GM21381 (cell line): ENCODE data around the gene E2F4.

Experiments used
- ATAC-seq: cut with Tn5 transposase; IDR thresholded peaks from one replicate; pipeline ENCODE4 v1.9.1; 2021; ENCODE audit warnings: mild to moderate bottlenecking, moderate library complexity; ENCODE audit not compliant: unreplicated experiment

E2F4 gene

GRCh38 chr16:67190041-67190440, 1.9 kb upstream of the E2F4 start, which contains the start of gene EXOC3L1:
TSS of gene EXOC3L1 (minus strand) at chr16:67190136. CDS start at chr16:67189676, 460 bp downstream.
- no peak for ATAC-seq

DNA sequence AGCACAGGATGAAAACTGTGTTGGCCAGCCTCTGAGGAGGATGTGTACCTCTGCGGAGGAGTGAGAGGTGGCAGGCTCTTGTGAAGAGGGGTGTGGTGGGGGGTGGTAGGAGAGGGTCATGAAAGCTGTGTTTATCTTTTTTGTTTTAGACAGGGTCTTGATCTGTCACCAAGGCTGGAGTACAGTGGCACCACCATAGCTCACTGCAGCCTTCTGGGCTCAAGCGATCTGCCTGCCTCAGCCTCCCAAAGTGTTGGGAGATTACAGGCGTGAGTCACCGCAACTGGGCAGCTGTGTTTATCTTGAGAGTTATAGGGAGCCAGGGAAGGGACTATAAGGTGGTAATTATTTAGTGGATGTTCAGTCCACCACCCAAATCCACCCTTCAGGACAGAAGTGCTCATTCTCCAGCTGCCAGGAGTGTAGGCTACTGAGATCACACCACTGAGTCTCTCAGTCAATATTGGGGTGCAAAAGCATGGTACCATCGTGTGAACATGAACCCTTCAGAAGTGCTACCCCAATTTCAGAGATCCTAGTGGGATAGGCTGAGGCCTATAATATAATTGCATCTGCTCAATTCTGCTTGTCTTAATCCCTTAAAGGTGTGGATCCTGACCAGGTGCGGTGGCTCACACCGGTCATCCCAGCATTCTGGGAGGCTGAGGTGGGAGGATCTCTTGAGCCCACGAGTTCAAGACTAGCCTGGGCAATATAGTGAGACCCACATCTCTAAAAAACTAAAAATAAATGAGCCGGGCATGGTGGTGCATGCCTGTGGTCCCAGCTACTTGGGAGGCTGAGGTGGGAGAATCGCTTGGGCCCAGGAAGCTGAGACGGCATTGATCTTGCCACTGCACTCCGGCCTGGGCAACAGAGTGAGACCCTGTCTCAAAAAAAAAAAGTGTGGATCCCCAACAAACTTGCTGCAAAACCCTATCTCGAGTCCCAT, 1.2 kb upstream of the E2F4 start:
- ATAC-seq: no peak

- no peak for ATAC-seq
These were observed 452 bp upstream of the E2F4 start for GRCh38 chr16:67191411-67191994.

- no peak for ATAC-seq
These were observed 916 bp downstream of the E2F4 start for GRCh38 chr16:67192781-67193361.

DNA sequence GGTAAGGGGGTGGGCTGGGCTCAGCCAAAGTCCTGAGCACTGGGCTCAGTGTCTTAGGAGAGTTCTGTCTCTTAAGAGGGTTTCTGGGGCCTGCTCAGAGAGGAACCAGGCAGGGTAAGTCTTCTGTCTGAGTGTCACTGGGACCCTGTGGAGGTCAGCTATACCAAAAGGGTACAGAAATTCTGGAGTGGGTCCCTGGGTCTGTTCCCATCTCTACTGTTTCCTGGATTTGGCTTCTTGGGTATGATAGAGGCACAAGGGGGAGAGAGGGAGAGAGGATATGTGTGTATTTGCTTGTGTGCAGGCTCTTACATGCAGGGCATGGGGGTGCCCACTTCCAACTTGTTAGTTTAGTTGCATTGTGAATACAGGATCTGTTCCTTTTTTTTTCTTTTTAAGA, 1.6 kb downstream of the E2F4 start:
- no peak for ATAC-seq

DNA sequence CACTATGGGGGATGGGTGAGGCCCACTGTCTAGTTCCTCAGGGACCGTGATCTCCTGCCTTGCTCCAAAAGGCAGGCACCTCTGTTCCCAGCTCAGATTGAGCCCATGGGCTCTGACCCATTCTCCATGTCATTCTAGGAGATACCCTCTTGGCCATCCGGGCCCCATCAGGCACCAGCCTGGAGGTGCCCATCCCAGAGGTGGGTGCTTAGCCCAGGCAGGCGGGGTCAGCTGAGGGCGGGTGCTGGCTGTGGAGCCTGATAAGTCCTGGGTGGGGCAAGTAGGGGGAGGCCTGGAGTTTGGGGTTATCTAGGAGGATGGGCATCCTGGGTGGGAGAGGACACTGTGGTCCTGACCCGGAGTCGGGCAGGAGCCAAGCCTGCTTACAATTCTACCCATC, 2.3 kb downstream of the E2F4 start:
- ATAC-seq: no peak

DNA sequence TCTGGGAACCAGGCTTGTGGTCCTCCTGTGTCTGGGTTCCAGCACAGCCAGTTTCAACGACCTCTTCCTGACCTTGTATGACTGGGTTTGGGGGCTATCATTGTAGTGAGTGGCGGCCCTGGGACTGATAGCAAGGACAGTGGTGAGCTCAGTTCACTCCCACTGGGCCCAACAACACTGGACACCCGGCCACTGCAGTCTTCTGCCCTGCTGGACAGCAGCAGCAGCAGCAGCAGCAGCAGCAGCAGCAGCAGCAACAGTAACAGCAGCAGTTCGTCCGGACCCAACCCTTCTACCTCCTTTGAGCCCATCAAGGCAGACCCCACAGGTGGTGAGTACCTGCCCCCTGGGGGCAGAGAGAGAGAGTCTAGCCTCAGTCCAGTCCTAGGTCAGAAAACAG, 3.7 kb downstream of the E2F4 start:
- no peak for ATAC-seq

- ATAC-seq: no peak
These were observed 4.9 kb downstream of the E2F4 start for GRCh38 chr16:67196881-67197280.

DNA sequence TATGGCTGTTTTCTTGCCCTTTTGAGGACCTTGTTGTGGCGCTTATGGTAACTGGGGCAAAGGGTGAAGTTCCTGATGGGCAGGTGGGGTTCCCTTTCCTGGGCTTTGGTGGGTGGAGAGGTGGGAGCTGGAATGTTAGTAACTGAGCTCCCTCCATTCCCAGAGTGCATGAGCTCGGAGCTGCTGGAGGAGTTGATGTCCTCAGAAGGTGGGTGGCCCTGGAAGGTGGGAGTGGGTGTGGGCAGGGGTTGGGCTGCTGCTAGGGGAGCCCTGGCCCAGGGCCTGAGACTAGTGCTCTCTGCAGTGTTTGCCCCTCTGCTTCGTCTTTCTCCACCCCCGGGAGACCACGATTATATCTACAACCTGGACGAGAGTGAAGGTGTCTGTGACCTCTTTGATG, 5.7 kb downstream of the E2F4 start:
- ATAC-seq: no peak

DNA sequence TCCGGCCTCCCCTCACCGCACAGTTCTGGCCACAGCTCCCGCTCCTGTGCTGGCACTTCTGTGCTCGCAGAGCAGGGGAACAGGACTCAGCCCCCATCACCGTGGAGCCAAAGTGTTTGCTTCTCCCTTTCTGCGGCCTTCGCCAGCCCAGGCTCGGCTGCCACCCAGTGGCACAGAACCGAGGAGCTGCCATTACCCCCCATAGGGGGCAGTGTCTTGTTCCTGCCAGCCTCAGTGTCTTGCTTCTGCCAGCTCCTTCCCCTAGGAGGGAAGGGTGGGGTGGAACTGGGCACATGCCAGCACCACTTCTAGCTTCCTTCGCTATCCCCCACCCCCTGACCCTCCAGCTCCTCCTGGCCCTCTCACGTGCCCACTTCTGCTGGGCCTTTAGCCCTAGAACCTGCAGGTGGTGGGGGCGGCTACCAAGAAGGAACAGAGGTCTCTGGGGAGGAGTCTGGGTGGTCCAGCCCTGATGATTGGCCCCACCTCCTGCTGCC, 6.3 kb downstream of the E2F4 start:
- ATAC-seq: no peak

DNA sequence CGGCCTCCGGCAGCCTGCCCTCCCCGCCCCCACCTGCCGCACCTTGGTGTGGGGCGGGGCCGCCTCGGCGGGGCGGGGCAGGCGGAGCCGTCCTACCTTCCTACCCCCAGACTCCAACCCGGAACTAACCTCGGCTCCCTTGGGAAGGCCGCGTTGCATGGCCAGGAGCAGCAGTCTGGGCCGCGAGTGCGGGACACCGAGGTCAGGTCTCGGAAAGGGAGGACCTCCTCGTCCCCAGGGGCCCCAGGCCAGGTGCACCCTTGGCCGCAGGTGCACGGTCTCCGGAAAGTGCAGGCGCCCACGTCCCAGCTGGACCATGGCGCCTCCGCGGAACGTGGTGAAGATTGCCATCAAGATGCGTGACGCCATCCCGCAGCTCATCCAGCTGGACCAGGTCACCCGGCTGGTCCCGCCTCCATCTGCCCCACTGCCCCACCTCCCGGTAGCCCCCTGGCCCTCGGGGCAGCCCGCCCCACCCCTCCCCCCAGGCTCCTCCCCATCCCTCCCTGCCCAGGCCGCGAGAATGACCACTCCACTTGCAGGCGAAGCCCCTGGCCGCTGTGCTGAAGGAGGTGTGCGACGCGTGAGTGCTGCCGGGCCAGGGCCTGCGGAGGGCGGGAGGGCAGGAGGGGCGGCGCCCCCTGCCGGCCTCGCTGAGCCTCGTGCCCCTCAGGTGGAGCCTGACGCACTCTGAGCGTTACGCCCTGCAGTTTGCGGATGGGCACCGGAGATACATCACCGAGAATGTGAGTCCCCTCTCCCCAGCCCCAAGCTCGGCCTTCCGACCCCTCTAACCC, 7.3 kb downstream of the E2F4 start, which contains the start of gene ELMO3:
TSS of gene ELMO3 (plus strand) at position 121 of the 797 bp plus-strand sequence. CDS start at position 317, 196 bp downstream.
- ATAC-seq: no peak

DNA sequence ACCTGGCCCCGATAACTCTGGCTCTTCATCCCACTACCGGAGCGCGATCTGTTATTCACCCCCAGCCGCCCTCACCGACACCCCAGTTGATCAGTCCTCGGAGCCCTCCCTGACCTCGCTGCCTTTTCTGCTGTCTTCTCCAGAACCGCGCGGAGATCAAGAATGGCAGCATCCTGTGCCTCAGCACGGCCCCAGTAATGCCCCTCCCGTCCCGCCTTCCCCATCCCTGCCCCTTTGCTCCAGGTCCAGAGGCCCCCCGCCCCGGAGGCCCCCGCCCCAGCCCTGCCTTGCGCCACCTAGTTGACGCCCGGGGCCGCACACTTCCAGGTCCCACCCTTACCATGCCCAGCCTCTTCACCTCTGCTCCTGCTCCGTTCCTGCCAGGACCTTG, 7.8 kb downstream of the E2F4 start:
- ATAC-seq: no peak

GRCh38 chr16:67200491-67200890, 8.5 kb downstream of the E2F4 start:
- ATAC-seq: no peak

- no peak for ATAC-seq
These were observed 9.7 kb downstream of the E2F4 start for GRCh38 chr16:67201411-67202345.

- no peak for ATAC-seq
These were observed 10.5 kb downstream of the E2F4 start for GRCh38 chr16:67202426-67202825.

DNA sequence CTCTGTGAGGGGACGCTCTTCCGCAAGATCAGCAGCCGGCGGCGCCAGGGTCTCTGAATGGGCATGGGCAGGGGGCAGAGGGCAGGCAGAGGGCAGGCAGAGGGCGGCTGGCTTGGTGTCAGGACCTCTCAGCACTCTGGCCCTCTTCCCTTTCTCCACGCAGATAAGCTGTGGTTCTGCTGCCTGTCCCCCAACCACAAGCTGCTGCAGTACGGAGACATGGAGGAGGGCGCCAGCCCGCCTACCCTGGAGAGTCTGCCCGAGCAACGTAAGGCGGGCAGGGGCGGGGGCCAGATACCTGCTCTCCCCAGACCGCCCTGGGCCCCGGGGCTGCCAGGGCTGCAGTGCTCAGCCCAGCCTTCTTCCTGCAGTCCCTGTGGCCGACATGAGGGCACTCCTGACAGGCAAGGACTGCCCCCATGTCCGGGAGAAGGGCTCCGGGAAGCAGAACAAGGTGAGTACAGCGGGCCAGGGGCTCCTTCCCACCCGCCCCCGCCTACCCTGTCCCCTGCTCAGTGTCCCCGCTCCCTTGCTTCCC, 11.1 kb downstream of the E2F4 start:
- ATAC-seq: no peak

GRCh38 chr16:67204076-67204475, 12.1 kb downstream of the E2F4 start:
- ATAC-seq: no peak

DNA sequence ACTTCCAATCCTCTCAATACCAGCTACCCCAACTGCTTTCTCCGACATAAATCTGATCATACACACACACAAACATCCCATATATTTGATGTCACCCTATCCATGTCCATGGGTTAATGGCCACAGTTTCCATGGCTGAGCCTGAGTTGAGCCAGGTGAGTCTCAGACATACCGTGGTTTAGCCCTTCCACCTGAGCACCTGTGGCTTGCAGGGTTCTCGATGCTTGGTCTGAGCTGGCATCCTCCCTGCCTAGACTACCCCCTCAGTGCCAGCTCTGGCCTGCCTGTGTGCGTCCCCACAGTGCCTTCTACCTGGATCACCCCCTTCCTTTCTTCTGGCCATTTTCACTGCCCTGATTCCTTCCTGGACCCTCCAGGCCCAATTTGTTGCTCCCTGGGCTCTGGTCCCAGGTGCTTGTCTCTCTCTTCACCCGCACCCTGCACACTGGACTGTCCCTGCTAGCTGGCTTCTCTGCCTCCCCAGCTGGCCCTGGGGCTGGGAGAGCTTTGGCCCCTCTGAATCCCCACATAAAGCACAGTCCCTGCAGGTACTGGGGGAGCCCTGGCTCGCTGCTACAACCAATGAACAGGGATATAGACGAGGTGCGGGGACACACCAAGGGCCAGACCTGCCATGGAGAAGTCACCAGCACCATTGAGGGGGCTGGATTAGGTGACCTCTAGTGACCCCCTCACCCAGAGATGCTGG, 14.3 kb downstream of the E2F4 start:
- no peak for ATAC-seq

DNA sequence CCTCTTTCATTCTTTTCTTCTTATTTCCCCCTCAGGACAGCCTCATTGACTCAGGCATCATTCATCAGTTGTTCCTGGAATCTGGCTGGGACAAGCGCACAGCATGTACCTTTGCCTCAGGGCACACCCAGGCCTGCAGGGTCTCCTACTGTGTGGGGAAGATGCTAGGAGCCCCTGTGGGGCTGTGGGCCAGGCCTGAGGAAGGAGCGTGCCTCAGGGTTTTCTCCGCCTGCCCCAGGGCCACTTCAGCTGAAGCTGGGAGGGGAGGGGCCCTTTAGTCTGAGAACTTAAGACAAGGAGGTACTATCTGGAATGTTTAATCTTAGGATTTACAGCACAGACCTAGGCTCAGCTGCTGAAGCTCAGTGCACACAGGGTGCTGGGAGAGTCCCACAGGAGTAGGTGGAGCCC, 14.9 kb downstream of the E2F4 start:
- ATAC-seq: no peak
